Kidney (tissue), 14 donors: Measurements from ENCODE around the gene SSMEM1. TPM values are rescaled to one million over a fixed set of nuclear protein-coding genes. Genes with fewer than 3 reads are reported as not detected.

ENCODE experiments used
- DNase-seq, 5 donors: peaks; one replicate each; pipeline ENCODE4 v3.0.0-alpha.2; 2013 to 2020
- FAIRE-seq: peaks from 2 replicates; lab custom pipeline; 2012; peaks lifted over from hg19 to GRCh38; lab: Jason Lieb, UNC
- H3K27ac ChIP-seq, 2 donors: one replicate each; pipeline ENCODE4 v1.7.0; 2013; ENCODE audit warnings: low read depth in 2 of 2, low read length in 2 of 2, inconsistent platforms in 1 of 2
- H3K27me3 ChIP-seq: one replicate; pipeline ENCODE4 v1.7.1; 2013; ENCODE audit warnings: low read length, inconsistent platforms; ENCODE audit not compliant: control insufficient read depth, insufficient read depth
- H3K36me3 ChIP-seq, 3 donors: one replicate each; pipeline versions ENCODE4 v1.7.0 to v1.7.1; 2013; ENCODE audit warnings: low read length in 3 of 3, control low read depth in 1 of 3, inconsistent platforms in 1 of 3; ENCODE audit not compliant: insufficient read depth in 3 of 3, control insufficient read depth in 2 of 3
- H3K4me1 ChIP-seq, 3 donors: one replicate each; pipeline versions ENCODE4 v1.7.0 to v1.7.1; 2013; ENCODE audit warnings: low read length in 3 of 3, inconsistent platforms in 1 of 3, low read depth in 1 of 3; ENCODE audit not compliant: control insufficient read depth in 2 of 3, insufficient read depth in 2 of 3
- H3K4me3 ChIP-seq, 3 donors: one replicate each; pipeline versions ENCODE4 v1.7.0 to v1.8.1; 2013; ENCODE audit warnings: low read length in 3 of 3, control low read depth in 1 of 3, inconsistent platforms in 1 of 3
- H3K9ac ChIP-seq, 3 donors: one replicate each; pipeline versions ENCODE4 v1.7.0 to v1.7.1; 2013; ENCODE audit warnings: low read length in 3 of 3, control low read depth in 1 of 3, inconsistent platforms in 1 of 3
- H3K9me3 ChIP-seq, 3 donors: one replicate each; pipeline versions ENCODE4 v1.7.0 to v1.7.1; 2013; ENCODE audit warnings: low read length in 3 of 3, control low read depth in 1 of 3, inconsistent platforms in 1 of 3; ENCODE audit not compliant: control insufficient read depth in 2 of 3, insufficient read depth in 1 of 3
- CTCF ChIP-seq: IDR thresholded peaks from 3 replicates; pipeline ENCODE4 v1.5.1; 2012; ENCODE audit warnings: mild to moderate bottlenecking, moderate library complexity, borderline replicate concordance; ENCODE audit not compliant: insufficient read depth; ENCODE audit errors: extremely low read depth
- intact Hi-C: fragments of 100-400 bp; cut with DNase I; formaldehyde crosslinking; loops from one replicate; pipeline ENCODE4 v1.11.1; 2022
- polyA plus RNA-seq: library from polyadenylated mRNA; stranded (reverse); fragments of 350-450 nt; fragmentation: Illumina TruSeq; extraction: RNeasy Lipid Tissue Mini Kit (QIAGEN cat#74804); gene quantifications from one replicate; pipeline ENCODE4 v1.2.3, GENCODE V29; 2014; ENCODE audit warnings: low read depth, low replicate concordance; ENCODE audit not compliant: insufficient read depth
- total RNA-seq: library from RNA; stranded (reverse); fragmentation: NEBNext Ultra II Directional; extraction: Animal tissue kit (Norgen Biotek cat#: 25700); gene quantifications from one replicate; pipeline ENCODE4 v1.2.1, GENCODE V29; 2021
- donor health status: control.
- donor health status: control.
- donor health status: control.
- donor health status: control.
- donor health status: control.
- donor health status: DM: yes; HTN: yes; CAD: no.
- donor health status: Normal renal cell carcinoma (clear cell type).

SSMEM1 gene
- total and polyA plus RNA-seq, 2 donors from 2014 or later: not detected

DNA sequence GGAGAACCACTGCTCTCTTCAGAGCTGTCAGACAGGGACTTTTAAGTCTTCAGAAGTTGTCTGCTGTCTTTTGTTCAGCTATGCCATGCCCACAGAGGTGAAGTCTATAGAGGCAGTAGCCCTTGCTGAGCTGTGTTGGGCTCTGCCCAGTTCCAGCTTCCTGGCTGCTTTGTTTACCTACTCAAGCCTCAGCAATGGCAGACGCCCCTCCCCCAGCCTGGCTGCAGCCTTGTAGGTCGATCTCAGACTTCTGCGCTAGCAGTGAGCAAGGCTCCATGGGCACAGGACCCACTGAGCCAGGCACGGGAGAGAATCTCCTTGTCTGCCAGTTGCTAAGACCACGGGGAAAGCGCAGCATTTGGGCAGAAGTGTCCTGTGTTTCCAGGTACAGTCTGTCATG lies 46.9 kb downstream of the SSMEM1 start:
- DNase-seq (no peak), FAIRE-seq (no peak)
- H3K27ac ChIP-seq: no peak overlapping the region
- no peak overlapping the region for H3K9ac ChIP-seq
- no peaks in the 10 kb centered on the region for H3K36me3 ChIP-seq
- intact Hi-C loops: no loop called here
- H3K4me3 ChIP-seq: no peak overlapping the region
- TF ChIP-seq CTCF: no peak
- H3K9me3 ChIP-seq: peaks cover 0 to 6% (median 3%) of the 10 kb centered on the region in 3 donors
- H3K27me3 ChIP-seq: no peaks in the 10 kb centered on the region
- no peaks in the 10 kb centered on the region for H3K4me1 ChIP-seq

DNA sequence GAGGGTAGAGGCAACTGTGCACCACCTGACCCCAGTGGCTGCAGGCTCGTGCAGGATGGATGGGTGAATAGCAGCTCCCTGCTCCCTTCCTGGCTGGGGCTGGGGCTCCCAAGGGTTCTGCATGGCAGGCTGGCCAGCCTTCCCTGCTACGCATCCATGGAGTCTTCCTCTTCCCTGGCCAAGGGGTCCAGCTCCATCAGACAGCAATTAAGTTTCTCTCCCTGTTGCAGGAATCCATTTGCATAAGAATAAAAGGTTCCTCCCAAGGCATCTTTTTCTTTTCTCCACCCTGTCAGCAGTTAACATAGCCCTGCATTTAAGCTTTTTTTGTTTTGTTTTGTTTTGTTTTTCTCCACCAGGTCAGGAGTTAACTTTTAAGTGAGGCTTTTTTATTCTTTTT lies 49.0 kb downstream of the SSMEM1 start:
- intact Hi-C loops: no loop called here
- Histone ChIP-seq H3K27ac (no peak overlapping the region), H3K4me1 (no peaks in the 10 kb centered on the region), H3K9me3 (peaks cover 0 to 12% (median 3%) of the 10 kb centered on the region in 3 donors), H3K36me3 (no peaks in the 10 kb centered on the region), H3K9ac (no peak overlapping the region), H3K4me3 (no peak overlapping the region), H3K27me3 (no peaks in the 10 kb centered on the region)
- DNase-seq: no peak
- TF ChIP-seq CTCF: no peak
- FAIRE-seq: no peak

DNA sequence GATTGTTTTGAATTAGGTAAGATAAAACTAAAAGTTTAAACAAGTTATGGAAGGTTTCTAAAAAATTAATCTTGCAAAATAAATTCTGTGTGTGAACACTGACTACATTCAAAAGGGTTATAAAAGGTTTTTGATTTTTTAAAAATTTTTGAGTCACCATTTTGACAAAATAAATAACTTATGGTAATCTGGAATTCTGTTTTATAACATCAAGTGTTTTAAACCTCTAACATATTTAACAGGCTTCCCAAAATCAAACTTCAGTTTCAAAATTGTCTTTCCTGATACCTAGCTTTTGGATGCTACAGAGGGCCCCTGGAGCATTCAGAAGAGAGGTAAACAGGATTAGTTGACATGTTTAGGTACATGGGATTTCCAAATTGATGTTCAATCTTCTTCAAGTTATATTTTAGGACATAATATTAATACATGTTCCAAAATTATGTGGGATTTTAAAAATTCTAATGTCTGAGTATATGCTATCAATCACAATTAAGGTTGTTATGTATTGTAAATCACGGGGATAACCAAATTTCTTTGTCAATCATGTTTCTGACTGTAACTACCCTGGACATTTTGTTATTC lies 50.9 kb downstream of the SSMEM1 start:
- DNase-seq: no peak

More for the DNA sequence above, 50.9 kb downstream of the SSMEM1 start:
- FAIRE-seq: no peak
- Histone ChIP-seq H3K4me3 (no peak overlapping the region), H3K9ac (no peak overlapping the region), H3K9me3 (peaks cover 0 to 12% (median 3%) of the 10 kb centered on the region in 3 donors), H3K27ac (no peak overlapping the region), H3K27me3 (no peaks in the 10 kb centered on the region), H3K4me1 (no peaks in the 10 kb centered on the region), H3K36me3 (no peaks in the 10 kb centered on the region)
- intact Hi-C loops: no loop called here
- no peak for TF ChIP-seq CTCF
